Liver (tissue), 9 donors: ENCODE measurements around the gene TLR8. TPM values are rescaled to one million over a fixed set of nuclear protein-coding genes. Genes with fewer than 3 reads are reported as not detected.

Source experiments
- DNase-seq: peaks from one replicate; pipeline ENCODE4 v3.0.0-alpha.2; 2017; ENCODE audit warnings: low spot score
- H3K27ac ChIP-seq, 2 donors: one replicate each; pipeline ENCODE4 v1.7.0; 2013; ENCODE audit warnings: inconsistent platforms in 2 of 2, low read length in 2 of 2, control low read depth in 1 of 2, low read depth in 1 of 2, mild to moderate bottlenecking in 1 of 2
- H3K27me3 ChIP-seq, 4 donors: one replicate each; pipeline versions ENCODE4 v1.6.1 to v1.7.0; 2013; ENCODE audit warnings: low read length in 3 of 4, inconsistent platforms in 1 of 4, mild to moderate bottlenecking in 1 of 4, moderate library complexity in 1 of 4; ENCODE audit not compliant: control insufficient read depth in 4 of 4, insufficient read depth in 4 of 4
- H3K36me3 ChIP-seq, 4 donors: one replicate each; pipeline versions ENCODE4 v1.6.1 to v1.7.0; 2013; ENCODE audit warnings: low read length in 3 of 4, mild to moderate bottlenecking in 3 of 4, low read depth in 1 of 4, moderate library complexity in 1 of 4; ENCODE audit not compliant: control insufficient read depth in 4 of 4, insufficient read depth in 3 of 4
- H3K4me1 ChIP-seq, 4 donors: one replicate each; pipeline versions ENCODE4 v1.6.1 to v1.7.0; 2013; ENCODE audit warnings: low read length in 3 of 4, mild to moderate bottlenecking in 3 of 4, moderate library complexity in 1 of 4; ENCODE audit not compliant: control insufficient read depth in 4 of 4, insufficient read depth in 4 of 4
- H3K4me3 ChIP-seq, 3 donors: one replicate each; pipeline versions ENCODE4 v1.6.1 to v1.7.0; 2013; ENCODE audit warnings: low read length in 3 of 3, control low read depth in 1 of 3, low read depth in 1 of 3, mild to moderate bottlenecking in 1 of 3
- H3K9ac ChIP-seq, 2 donors: one replicate each; pipeline ENCODE4 v1.7.0; 2013; ENCODE audit warnings: low read length in 2 of 2, mild to moderate bottlenecking in 2 of 2, moderate library complexity in 2 of 2, control low read depth in 1 of 2, low read depth in 1 of 2
- H3K9me3 ChIP-seq, 4 donors: one replicate each; pipeline versions ENCODE4 v1.6.1 to v1.7.0; 2013; ENCODE audit warnings: low read length in 3 of 4; ENCODE audit not compliant: control insufficient read depth in 4 of 4
- EGR1 ChIP-seq, 2 donors: IDR thresholded peaks; 2 replicates each; pipeline ENCODE4 v1.6.1; 2016 to 2018; ENCODE audit warnings: antibody characterized with exemption in 2 of 2, low read depth in 2 of 2
- FOXA1 ChIP-seq: IDR thresholded peaks from 2 replicates; pipeline ENCODE4 v1.6.1; 2016; ENCODE audit warnings: antibody characterized with exemption
- FOXA2 ChIP-seq: IDR thresholded peaks from 2 replicates; pipeline ENCODE4 v1.6.1; 2016; ENCODE audit warnings: antibody characterized with exemption
- GABPA ChIP-seq, 2 donors: IDR thresholded peaks in 1 of 2; conservative IDR thresholded peaks in 1 of 2; 2 replicates each; pipeline ENCODE4 v1.6.1; 2016; ENCODE audit warnings: antibody characterized with exemption in 2 of 2, mild to moderate bottlenecking in 1 of 2, moderate library complexity in 1 of 2
- HNF4A ChIP-seq, 2 donors: conservative IDR thresholded peaks; 2 replicates each; pipeline ENCODE4 v1.6.1; 2016; ENCODE audit warnings: antibody characterized with exemption in 2 of 2, mild to moderate bottlenecking in 2 of 2
- HNF4G ChIP-seq: IDR thresholded peaks from 2 replicates; pipeline ENCODE4 v1.6.1; 2016; ENCODE audit warnings: antibody characterized with exemption
- JUND ChIP-seq, 2 donors: IDR thresholded peaks; 2 replicates each; pipeline ENCODE4 v1.6.1; 2016; ENCODE audit warnings: antibody characterized with exemption in 2 of 2
- NR2F2 ChIP-seq: IDR thresholded peaks from 2 replicates; pipeline ENCODE4 v1.6.1; 2016; ENCODE audit warnings: antibody characterized with exemption
- RAD21 ChIP-seq, 2 donors: IDR thresholded peaks; 2 replicates each; pipeline ENCODE4 v1.6.1; 2016; ENCODE audit warnings: antibody characterized with exemption in 2 of 2, mild to moderate bottlenecking in 2 of 2
- RXRA ChIP-seq, 2 donors: IDR thresholded peaks; 2 replicates each; pipeline ENCODE4 v1.6.1; 2017 to 2018; ENCODE audit warnings: antibody characterized with exemption in 2 of 2, mild to moderate bottlenecking in 1 of 2
- SP1 ChIP-seq: IDR thresholded peaks from 2 replicates; pipeline ENCODE4 v1.6.1; 2018; ENCODE audit warnings: antibody characterized with exemption, mild to moderate bottlenecking
- TAF1 ChIP-seq: conservative IDR thresholded peaks from 2 replicates; pipeline ENCODE4 v1.6.1; 2016; ENCODE audit warnings: antibody characterized with exemption, mild to moderate bottlenecking
- YY1 ChIP-seq: IDR thresholded peaks from 2 replicates; pipeline ENCODE4 v1.6.1; 2016; ENCODE audit warnings: antibody characterized with exemption, mild to moderate bottlenecking
- WGBS: extraction: QIAGEN DNeasy Blood & Tissue Kit; methylation state at CpG from one replicate; pipeline ENCODE4 v1.1.7; 2013; 5-methylcytosine and 5-hydroxymethylcytosine counted together
- polyA plus RNA-seq, 2 donors: library from polyadenylated mRNA; stranded (reverse) in 1 of 2; unstranded in 1 of 2; fragments of 200-250 nt in 1 of 2; fragments of >200 nt in 1 of 2; fragmentation: Nextera tagmentation in 1 of 2; extraction: Ambion mirVana in 1 of 2; gene quantifications; one replicate each; pipeline versions ENCODE4 v1.2.1 to v1.2.3, GENCODE V29; 2013 to 2015
- total RNA-seq, 2 donors: library from RNA; depleted of rRNA; stranded (reverse); fragments of >200 nt; gene quantifications; one replicate each; pipeline ENCODE4 v1.2.3, GENCODE V29; 2014
- TF ChIP-seq, protein P1 (sequence below): IDR thresholded peaks from 2 replicates; pipeline ENCODE4 v1.6.1; 2016; ENCODE audit warnings: antibody characterized with exemption, mild to moderate bottlenecking
- TF ChIP-seq, protein P2 (sequence below): fragments of 150-350 bp; IDR thresholded peaks from 2 replicates; pipeline ENCODE4 v1.5.1; 2017; ENCODE audit warnings: improper control_type of control experiment, low read depth, low read length; ENCODE audit not compliant: missing input control
- TF ChIP-seq, protein P3 (sequence below): IDR thresholded peaks from 2 replicates; pipeline ENCODE4 v1.6.1; 2016; ENCODE audit warnings: antibody characterized with exemption
- TF ChIP-seq, protein P4 (sequence below): IDR thresholded peaks from 2 replicates; pipeline ENCODE4 v1.6.1; 2016; ENCODE audit warnings: antibody characterized with exemption
- TF ChIP-seq, protein P5 (sequence below): IDR thresholded peaks from 2 replicates; pipeline ENCODE4 v1.6.1; 2016; ENCODE audit warnings: antibody characterized with exemption
- donor health status: healthy.
- donor health status: healthy.
- donor health status: healthy.
- donor health status: healthy.
- donor health status: healthy.

TLR8 gene
- total and polyA plus RNA-seq, 4 donors, result 0.28 to 4.6 (median 2.1) TPM

DNA sequence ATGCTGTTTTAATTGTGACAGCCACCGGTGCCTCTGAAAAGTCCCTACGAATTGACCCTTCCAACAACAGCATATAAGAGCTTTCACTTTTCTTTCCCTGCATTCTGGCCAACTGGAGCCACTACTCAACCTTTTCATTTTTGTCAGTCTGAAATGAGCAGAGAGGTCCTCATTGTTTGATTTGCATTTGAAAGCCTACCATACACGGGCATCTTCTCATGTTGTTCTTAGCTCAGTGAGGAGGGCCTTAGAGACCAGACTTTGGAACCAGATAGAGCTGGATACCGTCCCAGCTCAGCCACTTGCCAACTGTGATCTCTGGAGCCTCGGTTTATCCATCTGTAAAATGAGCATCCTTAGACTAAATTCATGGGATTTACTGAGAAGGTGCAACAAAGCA lies 51.6 kb downstream of the TLR8 start:
- no peak for DNase-seq
- WGBS, result 67% methylated on average over 5 of the region's 5 CpGs
- Histone ChIP-seq H3K4me1 (peaks cover 3 to 8% (median 4%) of the 10 kb centered on the region in 4 donors), H3K9me3 (no peaks in the 10 kb centered on the region), H3K9ac (no peak overlapping the region), H3K4me3 (no peak overlapping the region), H3K36me3 (no peaks in the 10 kb centered on the region), H3K27me3 (no peaks in the 10 kb centered on the region), H3K27ac (no peak overlapping the region)
- TF ChIP-seq TAF1 (no peak), YY1 (no peak), FOXA1 (no peak), RAD21 (IDR thresholded peaks at IDR 0.05) (no peak), JUND (IDR thresholded peaks at IDR 0.05) (no peak), EGR1 (IDR thresholded peaks at IDR 0.05; ENCODE audit: low read depth in 2 of 2) (no peak), FOXA2 (no peak), SP1 (no peak), HNF4A (conservative IDR thresholded peaks at IDR 0.05) (no peak), HNF4G (no peak), RXRA (IDR thresholded peaks at IDR 0.05) (no peak), GABPA (IDR thresholded peaks at IDR 0.05 in 1 of 2, conservative IDR thresholded peaks at IDR 0.05 in 1 of 2) (no peak), NR2F2 (no peak)
- TF ChIP-seq, protein P1, sequence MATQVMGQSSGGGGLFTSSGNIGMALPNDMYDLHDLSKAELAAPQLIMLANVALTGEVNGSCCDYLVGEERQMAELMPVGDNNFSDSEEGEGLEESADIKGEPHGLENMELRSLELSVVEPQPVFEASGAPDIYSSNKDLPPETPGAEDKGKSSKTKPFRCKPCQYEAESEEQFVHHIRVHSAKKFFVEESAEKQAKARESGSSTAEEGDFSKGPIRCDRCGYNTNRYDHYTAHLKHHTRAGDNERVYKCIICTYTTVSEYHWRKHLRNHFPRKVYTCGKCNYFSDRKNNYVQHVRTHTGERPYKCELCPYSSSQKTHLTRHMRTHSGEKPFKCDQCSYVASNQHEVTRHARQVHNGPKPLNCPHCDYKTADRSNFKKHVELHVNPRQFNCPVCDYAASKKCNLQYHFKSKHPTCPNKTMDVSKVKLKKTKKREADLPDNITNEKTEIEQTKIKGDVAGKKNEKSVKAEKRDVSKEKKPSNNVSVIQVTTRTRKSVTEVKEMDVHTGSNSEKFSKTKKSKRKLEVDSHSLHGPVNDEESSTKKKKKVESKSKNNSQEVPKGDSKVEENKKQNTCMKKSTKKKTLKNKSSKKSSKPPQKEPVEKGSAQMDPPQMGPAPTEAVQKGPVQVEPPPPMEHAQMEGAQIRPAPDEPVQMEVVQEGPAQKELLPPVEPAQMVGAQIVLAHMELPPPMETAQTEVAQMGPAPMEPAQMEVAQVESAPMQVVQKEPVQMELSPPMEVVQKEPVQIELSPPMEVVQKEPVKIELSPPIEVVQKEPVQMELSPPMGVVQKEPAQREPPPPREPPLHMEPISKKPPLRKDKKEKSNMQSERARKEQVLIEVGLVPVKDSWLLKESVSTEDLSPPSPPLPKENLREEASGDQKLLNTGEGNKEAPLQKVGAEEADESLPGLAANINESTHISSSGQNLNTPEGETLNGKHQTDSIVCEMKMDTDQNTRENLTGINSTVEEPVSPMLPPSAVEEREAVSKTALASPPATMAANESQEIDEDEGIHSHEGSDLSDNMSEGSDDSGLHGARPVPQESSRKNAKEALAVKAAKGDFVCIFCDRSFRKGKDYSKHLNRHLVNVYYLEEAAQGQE, result no peak
- TF ChIP-seq, protein P2, sequence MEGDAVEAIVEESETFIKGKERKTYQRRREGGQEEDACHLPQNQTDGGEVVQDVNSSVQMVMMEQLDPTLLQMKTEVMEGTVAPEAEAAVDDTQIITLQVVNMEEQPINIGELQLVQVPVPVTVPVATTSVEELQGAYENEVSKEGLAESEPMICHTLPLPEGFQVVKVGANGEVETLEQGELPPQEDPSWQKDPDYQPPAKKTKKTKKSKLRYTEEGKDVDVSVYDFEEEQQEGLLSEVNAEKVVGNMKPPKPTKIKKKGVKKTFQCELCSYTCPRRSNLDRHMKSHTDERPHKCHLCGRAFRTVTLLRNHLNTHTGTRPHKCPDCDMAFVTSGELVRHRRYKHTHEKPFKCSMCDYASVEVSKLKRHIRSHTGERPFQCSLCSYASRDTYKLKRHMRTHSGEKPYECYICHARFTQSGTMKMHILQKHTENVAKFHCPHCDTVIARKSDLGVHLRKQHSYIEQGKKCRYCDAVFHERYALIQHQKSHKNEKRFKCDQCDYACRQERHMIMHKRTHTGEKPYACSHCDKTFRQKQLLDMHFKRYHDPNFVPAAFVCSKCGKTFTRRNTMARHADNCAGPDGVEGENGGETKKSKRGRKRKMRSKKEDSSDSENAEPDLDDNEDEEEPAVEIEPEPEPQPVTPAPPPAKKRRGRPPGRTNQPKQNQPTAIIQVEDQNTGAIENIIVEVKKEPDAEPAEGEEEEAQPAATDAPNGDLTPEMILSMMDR, result no peak
- TF ChIP-seq, protein P3, sequence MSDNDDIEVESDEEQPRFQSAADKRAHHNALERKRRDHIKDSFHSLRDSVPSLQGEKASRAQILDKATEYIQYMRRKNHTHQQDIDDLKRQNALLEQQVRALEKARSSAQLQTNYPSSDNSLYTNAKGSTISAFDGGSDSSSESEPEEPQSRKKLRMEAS, result no peak
- TF ChIP-seq, protein P4, sequence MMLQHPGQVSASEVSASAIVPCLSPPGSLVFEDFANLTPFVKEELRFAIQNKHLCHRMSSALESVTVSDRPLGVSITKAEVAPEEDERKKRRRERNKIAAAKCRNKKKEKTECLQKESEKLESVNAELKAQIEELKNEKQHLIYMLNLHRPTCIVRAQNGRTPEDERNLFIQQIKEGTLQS, result no peak
- TF ChIP-seq, protein P5, sequence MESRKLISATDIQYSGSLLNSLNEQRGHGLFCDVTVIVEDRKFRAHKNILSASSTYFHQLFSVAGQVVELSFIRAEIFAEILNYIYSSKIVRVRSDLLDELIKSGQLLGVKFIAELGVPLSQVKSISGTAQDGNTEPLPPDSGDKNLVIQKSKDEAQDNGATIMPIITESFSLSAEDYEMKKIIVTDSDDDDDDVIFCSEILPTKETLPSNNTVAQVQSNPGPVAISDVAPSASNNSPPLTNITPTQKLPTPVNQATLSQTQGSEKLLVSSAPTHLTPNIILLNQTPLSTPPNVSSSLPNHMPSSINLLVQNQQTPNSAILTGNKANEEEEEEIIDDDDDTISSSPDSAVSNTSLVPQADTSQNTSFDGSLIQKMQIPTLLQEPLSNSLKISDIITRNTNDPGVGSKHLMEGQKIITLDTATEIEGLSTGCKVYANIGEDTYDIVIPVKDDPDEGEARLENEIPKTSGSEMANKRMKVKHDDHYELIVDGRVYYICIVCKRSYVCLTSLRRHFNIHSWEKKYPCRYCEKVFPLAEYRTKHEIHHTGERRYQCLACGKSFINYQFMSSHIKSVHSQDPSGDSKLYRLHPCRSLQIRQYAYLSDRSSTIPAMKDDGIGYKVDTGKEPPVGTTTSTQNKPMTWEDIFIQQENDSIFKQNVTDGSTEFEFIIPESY, result no peak
